Stimulated activated CD4-positive, alpha-beta T cell treated with anti-CD3 and anti-CD28 coated beads, TNF-alpha, amount 100 ng/mL, for 48 hours (primary cell): ENCODE measurements around the gene NOS2.

ENCODE experiments used
- DNase-seq, 3 donors: peaks; one replicate each; pipeline ENCODE4 v3.0.0-alpha.2; 2020; ENCODE audit warnings: low read depth in 3 of 3

NOS2 gene

GRCh38 chr17:27721797-27722196 is 78.5 kb downstream of the NOS2 start:
- DNase-seq = no peak
